H1 (cell line): ENCODE results near the gene DAPK3. TPM values are rescaled to one million over a fixed set of nuclear protein-coding genes. Genes with fewer than 3 reads are reported as not detected.

Source experiments
- CTCF ChIA-PET: fragments of 300-600 bp; sonication (Branson Sonifier 250); formaldehyde crosslinking; loops from one replicate; lab custom pipeline; 2021; ENCODE audit not compliant: partially characterized antibody; lab: Charles Lee
- POLR2A ChIA-PET: fragments of 300-600 bp; sonication (Branson Sonifier 250); formaldehyde crosslinking; loops from one replicate; lab custom pipeline; 2021; ENCODE audit warnings: inconsistent platforms; ENCODE audit not compliant: partially characterized antibody; lab: Charles Lee
- DNase-seq, 2 experiments: peaks; one replicate each; pipeline versions ENCODE4 v3.0.0 to v3.0.0-alpha.2; 2010 to 2022; ENCODE audit warnings: low spot score in 2 of 2, low read depth in 1 of 2, mixed read lengths in 1 of 2
- FAIRE-seq: peaks from 2 replicates; lab custom pipeline; 2011; peaks lifted over from hg19 to GRCh38; lab: Jason Lieb, UNC
- H2AFZ ChIP-seq: 2 replicates; pipeline ENCODE4 v1.8.1; 2012; ENCODE audit warnings: low read length, inconsistent platforms
- H2AK5ac ChIP-seq: 2 replicates; pipeline ENCODE4 v1.6.1; 2013; ENCODE audit warnings: low read depth, low read length
- H2BK120ac ChIP-seq: replicated peaks from 2 replicates; pipeline ENCODE3; 2013; ENCODE audit warnings: low read depth, low read length, inconsistent platforms
- H2BK12ac ChIP-seq: 2 replicates; pipeline ENCODE4 v1.6.1; 2013; ENCODE audit warnings: low read depth, low read length
- H2BK15ac ChIP-seq: 2 replicates; pipeline ENCODE4 v1.6.1; 2013; ENCODE audit warnings: low read length
- H2BK20ac ChIP-seq: 2 replicates; pipeline ENCODE4 v1.6.1; 2013; ENCODE audit warnings: low read length
- H2BK5ac ChIP-seq: 2 replicates; pipeline ENCODE4 v1.6.1; 2013; ENCODE audit warnings: low read depth, low read length
- H3K14ac ChIP-seq: 2 replicates; pipeline ENCODE4 v1.6.1; 2013; ENCODE audit warnings: inconsistent platforms; ENCODE audit not compliant: insufficient read length
- H3K18ac ChIP-seq: 2 replicates; pipeline ENCODE4 v1.6.1; 2013; ENCODE audit warnings: low read length; ENCODE audit errors: extremely low read depth
- H3K23ac ChIP-seq: 2 replicates; pipeline ENCODE4 v1.6.1; 2013; ENCODE audit warnings: inconsistent platforms; ENCODE audit not compliant: insufficient read length
- H3K23me2 ChIP-seq: 2 replicates; pipeline ENCODE4 v1.6.1; 2013; ENCODE audit warnings: low read depth, low read length
- H3K27ac ChIP-seq: 2 replicates; pipeline ENCODE4 v1.6.1; 2011; ENCODE audit warnings: low read depth, low read length, inconsistent platforms
- H3K27me3 ChIP-seq, 4 experiments: replicated peaks in 1 of 4; 1 replicate in 1 of 4; 2 replicates in 3 of 4; pipeline versions ENCODE4 v1.6.1 to v1.8.1; 2011 to 2013; ENCODE audit warnings: low read length in 3 of 4, mild to moderate bottlenecking in 3 of 4, inconsistent platforms in 2 of 4, mixed read lengths in 2 of 4, moderate library complexity in 1 of 4; ENCODE audit not compliant: control insufficient read depth in 3 of 4, insufficient read depth in 3 of 4; ENCODE audit errors: extremely low read depth in 1 of 4
- H3K36me3 ChIP-seq, 4 experiments: 2 replicates each; pipeline versions ENCODE4 v1.6.1 to v1.8.1; 2011 to 2013; ENCODE audit warnings: mild to moderate bottlenecking in 4 of 4, low read length in 3 of 4, moderate library complexity in 2 of 4, control low read depth in 1 of 4, inconsistent platforms in 1 of 4; ENCODE audit not compliant: insufficient read depth in 4 of 4, control insufficient read depth in 2 of 4
- H3K4ac ChIP-seq: replicated peaks from 2 replicates; pipeline ENCODE3; 2013; ENCODE audit warnings: low read length, low read depth, mixed read lengths, inconsistent platforms; ENCODE audit not compliant: insufficient read length
- H3K4me1 ChIP-seq, 4 experiments: replicated peaks in 1 of 4; 1 replicate in 1 of 4; 2 replicates in 3 of 4; pipeline versions ENCODE4 v1.6.1 to v1.8.1; 2011 to 2013; ENCODE audit warnings: low read length in 3 of 4, inconsistent platforms in 2 of 4, mixed read lengths in 1 of 4; ENCODE audit not compliant: insufficient read depth in 4 of 4, control insufficient read depth in 3 of 4
- H3K4me2 ChIP-seq, 2 experiments: 2 replicates each; pipeline versions ENCODE4 v1.6.1 to v1.8.1; 2011 to 2013; ENCODE audit warnings: low read depth in 2 of 2, low read length in 2 of 2, control low read depth in 1 of 2, inconsistent platforms in 1 of 2, mild to moderate bottlenecking in 1 of 2; ENCODE audit not compliant: insufficient read depth in 1 of 2
- H3K4me3 ChIP-seq, 4 experiments: fragments of 200-600, 300-600 bp in 1 of 4; sonication (generic), shearing (Covaris generic), sonication (Bioruptor Twin) in 1 of 4; 2 replicates each; pipeline versions ENCODE4 v1.5.1 to v1.8.1; 2011 to 2016; ENCODE audit warnings: low read length in 4 of 4, low read depth in 3 of 4, control low read depth in 2 of 4, inconsistent platforms in 2 of 4, mild to moderate bottlenecking in 2 of 4, mixed read lengths in 1 of 4, moderate library complexity in 1 of 4; ENCODE audit not compliant: insufficient read depth in 2 of 4; ENCODE audit errors: extremely low read depth in 1 of 4
- H3K56ac ChIP-seq: replicated peaks from 2 replicates; pipeline ENCODE3; 2013; ENCODE audit warnings: low read depth, mild to moderate bottlenecking, mixed read lengths, low read length, inconsistent platforms; ENCODE audit not compliant: insufficient read length
- H3K79me1 ChIP-seq: 2 replicates; pipeline ENCODE4 v1.6.1; 2013; ENCODE audit warnings: low read depth, low read length, control low read depth
- H3K79me2 ChIP-seq, 2 experiments: 2 replicates each; pipeline versions ENCODE4 v1.6.1 to v1.8.1; 2012 to 2013; ENCODE audit warnings: low read length in 2 of 2, mild to moderate bottlenecking in 2 of 2, inconsistent platforms in 1 of 2; ENCODE audit not compliant: insufficient read depth in 2 of 2, control insufficient read depth in 1 of 2
- H3K9ac ChIP-seq, 4 experiments: replicated peaks in 1 of 4; 1 replicate in 1 of 4; 2 replicates in 3 of 4; pipeline versions ENCODE4 v1.6.1 to v1.8.1; 2011 to 2013; ENCODE audit warnings: low read depth in 3 of 4, low read length in 3 of 4, control low read depth in 2 of 4, mild to moderate bottlenecking in 2 of 4, moderate library complexity in 2 of 4, inconsistent platforms in 1 of 4; ENCODE audit errors: extremely low read depth in 1 of 4
- H3K9me3 ChIP-seq, 2 experiments: 2 replicates each; pipeline versions ENCODE4 v1.6.1 to v1.8.1; 2012 to 2013; ENCODE audit warnings: mild to moderate bottlenecking in 2 of 2, moderate library complexity in 2 of 2, control low read depth in 1 of 2, inconsistent platforms in 1 of 2, low read depth in 1 of 2, low read length in 1 of 2, mixed read lengths in 1 of 2; ENCODE audit not compliant: insufficient read depth in 2 of 2
- H4K20me1 ChIP-seq, 2 experiments: replicated peaks in 1 of 2; 2 replicates each; pipeline versions ENCODE3 to v1.8.1; 2011 to 2013; ENCODE audit warnings: inconsistent platforms in 2 of 2, low read length in 2 of 2, mild to moderate bottlenecking in 1 of 2; ENCODE audit not compliant: insufficient read depth in 2 of 2, control insufficient read depth in 1 of 2
- H4K5ac ChIP-seq: 2 replicates; pipeline ENCODE4 v1.6.1; 2013; ENCODE audit warnings: low read length, low read depth, mixed read lengths, inconsistent platforms; ENCODE audit not compliant: insufficient read length
- H4K8ac ChIP-seq: 2 replicates; pipeline ENCODE4 v1.8.0; 2013; ENCODE audit warnings: mild to moderate bottlenecking, moderate library complexity, low read length, inconsistent platforms; ENCODE audit not compliant: insufficient read depth; ENCODE audit errors: extremely low read depth
- H4K91ac ChIP-seq: replicated peaks from 2 replicates; pipeline ENCODE3; 2013; ENCODE audit warnings: low read length, mixed read lengths, inconsistent platforms; ENCODE audit not compliant: insufficient read length
- ATF3 ChIP-seq: IDR thresholded peaks from 2 replicates; pipeline ENCODE4 v1.6.1; 2011; ENCODE audit warnings: low read depth, mild to moderate bottlenecking, low read length; ENCODE audit not compliant: insufficient read depth
- CTBP2 ChIP-seq: IDR thresholded peaks from 2 replicates; pipeline ENCODE4 v1.7.0; 2011; ENCODE audit warnings: borderline replicate concordance, mild to moderate bottlenecking, moderate library complexity, mixed read lengths, low read length; ENCODE audit not compliant: insufficient read depth, insufficient read length
- HDAC2 ChIP-seq, 2 experiments: fragments of 300-600 bp in 1 of 2; sonication (generic) in 1 of 2; IDR thresholded peaks; 2 replicates each; pipeline ENCODE4 v1.6.1; 2011 to 2012; ENCODE audit warnings: low read depth in 2 of 2, low read length in 2 of 2, mild to moderate bottlenecking in 2 of 2, moderate library complexity in 2 of 2, borderline replicate concordance in 1 of 2, inconsistent platforms in 1 of 2
- PHF8 ChIP-seq: fragments of 200-600 bp; sonication (generic); conservative IDR thresholded peaks from 2 replicates; pipeline ENCODE4 v1.7.1; 2012; ENCODE audit warnings: low read depth, mild to moderate bottlenecking, inconsistent platforms, low read length, moderate library complexity
- RNF2 ChIP-seq: fragments of 200-900, 300-1000 bp; sonication (generic); IDR thresholded peaks from 2 replicates; pipeline ENCODE4 v1.7.1; 2016; ENCODE audit warnings: borderline replicate concordance, low read depth, mild to moderate bottlenecking, antibody characterized with exemption, low read length; ENCODE audit not compliant: poor library complexity, severe bottlenecking; ENCODE audit errors: missing control alignments
- RXRA ChIP-seq: IDR thresholded peaks from 2 replicates; pipeline ENCODE4 v1.6.1; 2011; ENCODE audit warnings: low read depth, mild to moderate bottlenecking, low read length, moderate library complexity; ENCODE audit not compliant: insufficient read depth
- TCF12 ChIP-seq: IDR thresholded peaks from 2 replicates; pipeline ENCODE4 v1.6.1; 2011; ENCODE audit warnings: low read depth, mild to moderate bottlenecking, low read length
- TEAD4 ChIP-seq: IDR thresholded peaks from 2 replicates; pipeline ENCODE4 v1.6.1; 2012; ENCODE audit warnings: low read depth, low read length, inconsistent platforms, mixed read lengths
- WGBS, 2 experiments: shearing (Covaris generic) in 1 of 2; methylation state at CpG; one replicate each; pipeline versions ENCODE4 v1.1.6 to v1.1.7; 2013 to 2015; ENCODE audit warnings: low lambda C conversion rate in 2 of 2, mixed read lengths in 2 of 2, inconsistent platforms in 1 of 2, low coverage in 1 of 2, missing lambda C conversion rate in 1 of 2; ENCODE audit not compliant: insufficient replicate concordance in 2 of 2, insufficient coverage in 1 of 2, insufficient read length in 1 of 2; ENCODE audit errors: extremely low coverage in 1 of 2, missing lambda C conversion rate in 1 of 2; 5-methylcytosine and 5-hydroxymethylcytosine counted together
- polyA plus RNA-seq, 7 experiments: library from polyadenylated mRNA; depleted of rRNA in 3 of 7; stranded (reverse) in 5 of 7; unstranded in 2 of 7; fragments of >200 nt in 5 of 7; fragments of 200-250 nt in 2 of 7; gene quantifications; 1 replicate in 5 of 7; 2 replicates in 1 of 7; 4 replicates in 1 of 7; pipeline versions ENCODE4 v1.2.1 to v1.2.3, GENCODE V29; 2011 to 2013; ENCODE audit warnings: missing spikeins in 2 of 7, mixed read lengths in 2 of 7
- total RNA-seq: library from RNA; stranded (reverse); fragmentation: NEBNext Ultra II Directional; extraction: Animal tissue kit (Norgen Biotek cat#: 25700); gene quantifications from 2 replicates; pipeline ENCODE4 v1.2.1, GENCODE V29; 2021

DAPK3 gene
- total and polyA plus RNA-seq, 2 of the 8 experiments (the other 6 are each of a cell fraction or from before 2014, with no cell fraction given) = 53.2 to 78.1 TPM

- no peak overlapping the region for H4K91ac ChIP-seq
- no peaks in the 10 kb centered on the region for H3K79me1 ChIP-seq
- H2BK15ac ChIP-seq = no peak overlapping the region
- H2AK5ac ChIP-seq = no peak overlapping the region
- H2AFZ ChIP-seq = no peak overlapping the region
- H3K27me3 ChIP-seq = no peaks in the 10 kb centered on the region
- no peaks in the 10 kb centered on the region for H3K23me2 ChIP-seq
- H3K36me3 ChIP-seq = peaks cover 2 to 28% (median 9%) of the 10 kb centered on the region in 4 experiments; a peak in 5 of 8 replicates
- H3K4me1 ChIP-seq = peaks cover 0 to 6% (median 2%) of the 10 kb centered on the region in 4 experiments; a peak in 4 of 7 replicates
- FAIRE-seq (no peak), DNase-seq (no peak)
- no peaks in the 10 kb centered on the region for H3K79me2 ChIP-seq
- no peak overlapping the region for H3K23ac ChIP-seq
- no peak overlapping the region for H3K14ac ChIP-seq
- H4K20me1 ChIP-seq = peaks cover 3 to 6% of the 10 kb centered on the region in 2 experiments
- no peak overlapping the region for H3K4me2 ChIP-seq
- no peak overlapping the region for H2BK120ac ChIP-seq
- H2BK20ac ChIP-seq = no peak overlapping the region
- peak overlapping the region; percentile 45; the same call in 1 of the 2 replicates for H4K8ac ChIP-seq
- 92% methylated on average over 8 of the region's 10 CpGs; no CpG with 5 or more reads in 1 of the 2 experiments for WGBS, 2 experiments
- no peaks in the 10 kb centered on the region for H3K9me3 ChIP-seq
- H2BK5ac ChIP-seq = no peak overlapping the region; the same call in 1 of the 2 replicates
- ChIA-PET CTCF (interaction anchor here (0.6 to 1.6 kb wide), 5 partner anchors 9 to 172 kb away, joined by 3 to 4 read pairs (median 3); no protein-coding TSS in a partner anchor), POLR2A (interaction anchor here (0.6 to 24.8 kb wide), 9 partner anchors 8 to 89 kb away, joined by 3 to 870 read pairs (median 8); partner anchors contain the start of genes EEF2 and NMRK2)
- no peak overlapping the region for H2BK12ac ChIP-seq
- H3K4ac ChIP-seq = no peak overlapping the region
- no peak overlapping the region for H4K5ac ChIP-seq
- no peak overlapping the region for H3K27ac ChIP-seq
- no peak overlapping the region for H3K56ac ChIP-seq
- H3K18ac ChIP-seq = no peak overlapping the region
- no peak overlapping the region for H3K9ac ChIP-seq
- no peak overlapping the region for H3K4me3 ChIP-seq
- TF ChIP-seq CTBP2 (no peak), TEAD4 (no peak), HDAC2 (IDR thresholded peaks at IDR 0.05; ENCODE audit: borderline replicate concordance in 1 of 2, low read depth in 2 of 2, low read length in 2 of 2) (no peak), RNF2 (no peak), ATF3 (no peak), RXRA (no peak), TCF12 (no peak), PHF8 (no peak)
Observed at GRCh38 chr19:3955688-3956087, 15.2 kb downstream of the DAPK3 start.
